ENCODE measurements around the gene SIRT7.

The SIRT7 gene

DNA sequence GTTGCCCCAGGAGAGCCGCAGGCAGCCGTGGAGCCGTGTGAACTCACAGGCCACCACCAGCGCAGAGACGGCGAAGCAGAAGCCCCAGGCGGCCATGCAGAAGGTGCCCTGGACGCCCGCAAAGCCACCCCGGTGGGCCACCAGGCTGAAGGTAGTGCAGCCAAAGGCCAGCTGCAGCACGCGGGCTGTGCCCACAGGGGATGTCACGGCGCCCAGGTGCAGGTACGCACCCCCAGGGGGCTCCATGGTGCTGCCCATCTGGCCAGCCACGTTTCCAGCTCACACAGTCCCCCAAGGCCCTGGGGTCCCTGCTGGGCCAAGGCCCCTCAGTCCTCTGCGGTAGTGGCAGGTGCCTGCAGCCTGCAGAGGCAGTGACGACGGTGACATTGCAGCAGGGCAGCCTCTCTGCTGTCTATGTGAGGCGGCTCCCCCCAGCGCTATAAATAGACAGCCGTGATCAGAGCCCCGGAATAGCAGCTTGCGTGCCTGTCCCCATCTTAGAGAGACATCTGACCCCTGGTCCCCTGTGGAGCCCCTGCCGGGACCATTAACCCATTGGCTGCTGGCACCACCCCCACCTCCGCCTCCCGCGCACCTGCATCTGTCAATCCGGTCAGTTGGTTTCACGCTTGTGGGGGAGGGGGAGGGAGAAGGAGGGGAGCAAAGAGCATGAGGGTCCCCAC, 23.6 kb upstream of the SIRT7 start:
- no peak for DNase-seq (ENCODE audit: extremely low read depth, low read depth)
- TF ChIP-seq, protein P1, sequence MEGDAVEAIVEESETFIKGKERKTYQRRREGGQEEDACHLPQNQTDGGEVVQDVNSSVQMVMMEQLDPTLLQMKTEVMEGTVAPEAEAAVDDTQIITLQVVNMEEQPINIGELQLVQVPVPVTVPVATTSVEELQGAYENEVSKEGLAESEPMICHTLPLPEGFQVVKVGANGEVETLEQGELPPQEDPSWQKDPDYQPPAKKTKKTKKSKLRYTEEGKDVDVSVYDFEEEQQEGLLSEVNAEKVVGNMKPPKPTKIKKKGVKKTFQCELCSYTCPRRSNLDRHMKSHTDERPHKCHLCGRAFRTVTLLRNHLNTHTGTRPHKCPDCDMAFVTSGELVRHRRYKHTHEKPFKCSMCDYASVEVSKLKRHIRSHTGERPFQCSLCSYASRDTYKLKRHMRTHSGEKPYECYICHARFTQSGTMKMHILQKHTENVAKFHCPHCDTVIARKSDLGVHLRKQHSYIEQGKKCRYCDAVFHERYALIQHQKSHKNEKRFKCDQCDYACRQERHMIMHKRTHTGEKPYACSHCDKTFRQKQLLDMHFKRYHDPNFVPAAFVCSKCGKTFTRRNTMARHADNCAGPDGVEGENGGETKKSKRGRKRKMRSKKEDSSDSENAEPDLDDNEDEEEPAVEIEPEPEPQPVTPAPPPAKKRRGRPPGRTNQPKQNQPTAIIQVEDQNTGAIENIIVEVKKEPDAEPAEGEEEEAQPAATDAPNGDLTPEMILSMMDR (IDR thresholded peaks at IDR 0.05; ENCODE audit: low read depth, low read length), result no peak

DNA sequence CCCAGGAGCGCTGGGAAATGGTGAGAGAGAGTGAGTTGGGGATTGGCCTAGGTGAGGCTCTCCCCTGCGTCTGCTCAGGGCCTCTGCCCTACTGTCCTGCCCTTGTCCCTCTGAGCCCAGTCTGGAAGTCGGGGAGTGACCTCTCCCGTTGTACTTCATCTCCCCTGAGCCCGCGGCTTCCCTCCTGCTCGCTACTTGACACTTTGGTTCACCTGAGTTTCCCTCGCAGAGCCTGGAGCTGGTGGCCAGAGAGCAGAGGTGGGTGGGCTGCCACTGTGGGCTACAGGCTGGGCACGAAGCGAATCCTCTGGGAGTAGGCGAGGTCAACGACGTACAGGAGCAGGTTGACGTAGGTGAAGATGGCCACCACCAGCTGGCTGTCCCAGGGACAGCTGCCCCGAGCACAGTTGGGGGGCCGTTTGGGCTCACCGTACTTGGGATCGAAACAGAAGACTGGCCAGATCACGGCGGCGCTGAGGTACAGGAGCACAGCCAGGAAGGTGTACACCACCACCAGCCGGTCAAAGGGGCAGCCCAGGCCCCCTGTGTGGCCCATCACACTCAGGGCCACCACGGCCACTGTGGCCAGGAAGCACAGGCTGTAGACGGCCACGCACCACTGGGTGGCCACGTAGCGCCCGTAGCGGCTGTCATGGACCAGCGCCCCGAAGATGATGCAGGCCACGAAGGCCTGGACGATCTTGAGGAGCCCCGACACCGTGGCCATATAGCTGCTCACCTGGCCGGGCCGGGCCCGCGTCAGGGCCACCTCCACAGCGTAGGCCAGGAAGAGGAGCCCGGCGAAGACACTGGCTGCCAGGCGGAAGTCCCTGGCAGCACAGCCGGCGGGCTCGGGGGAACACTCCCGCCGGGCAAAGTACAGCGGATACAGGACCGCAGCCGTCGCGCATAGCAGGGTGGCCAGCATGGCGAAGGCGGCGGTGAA, 22.8 kb upstream of the SIRT7 start:
- DNase-seq (ENCODE audit: extremely low read depth, low read depth), result no peak
- TF ChIP-seq, protein P1 (IDR thresholded peaks at IDR 0.05; ENCODE audit: low read depth, low read length), result no peak

DNA sequence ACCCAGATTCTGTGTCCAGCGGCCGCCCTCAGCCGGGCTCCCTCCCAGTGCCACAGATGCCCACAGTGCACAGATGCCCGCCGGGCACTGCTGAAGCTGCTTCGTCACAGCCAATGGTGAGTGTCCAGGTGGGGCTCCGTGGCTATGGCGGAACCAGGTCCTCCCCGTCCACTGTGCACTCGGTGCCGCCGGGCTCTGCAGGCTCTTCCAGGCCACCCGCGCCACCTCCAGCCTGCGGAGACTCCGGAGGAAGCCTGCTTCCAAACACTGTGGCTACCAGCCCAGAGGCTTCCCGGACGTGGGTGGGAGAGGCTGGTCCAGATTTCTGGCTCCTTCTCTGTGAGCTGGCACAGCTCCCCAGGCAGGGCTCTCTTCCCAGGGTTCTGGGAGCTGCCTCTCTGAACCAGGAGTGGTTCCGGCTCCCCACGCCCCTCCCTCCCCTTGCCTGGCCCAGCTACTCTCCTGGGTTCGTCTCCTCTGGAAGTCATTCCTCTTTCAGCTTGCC, 22.0 kb upstream of the SIRT7 start:
- DNase-seq (ENCODE audit: extremely low read depth, low read depth), result no peak
- TF ChIP-seq, protein P1 (IDR thresholded peaks at IDR 0.05; ENCODE audit: low read depth, low read length), result no peak

DNA sequence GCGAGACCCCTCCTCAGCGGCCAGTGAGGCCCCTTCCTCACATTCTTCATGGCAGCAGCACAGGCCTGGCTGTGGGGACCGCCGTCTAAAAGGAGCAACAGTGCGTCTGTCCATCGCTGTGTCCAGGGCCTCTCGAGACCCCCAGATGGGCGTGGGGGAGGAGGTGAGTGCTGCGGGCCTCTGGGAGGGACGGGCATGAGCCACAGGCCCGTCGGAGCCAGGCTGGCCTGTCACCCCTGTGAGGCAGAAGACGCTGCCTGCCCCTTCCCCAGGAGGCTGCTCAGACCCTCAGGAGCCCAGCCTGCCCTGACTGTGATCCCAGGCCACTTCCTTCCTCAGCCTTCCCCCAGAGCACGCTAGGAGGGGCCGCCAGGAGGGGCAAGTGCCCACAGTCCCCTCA, 21.2 kb upstream of the SIRT7 start:
- TF ChIP-seq, protein P1 (IDR thresholded peaks at IDR 0.05; ENCODE audit: low read depth, low read length), result no peak

DNA sequence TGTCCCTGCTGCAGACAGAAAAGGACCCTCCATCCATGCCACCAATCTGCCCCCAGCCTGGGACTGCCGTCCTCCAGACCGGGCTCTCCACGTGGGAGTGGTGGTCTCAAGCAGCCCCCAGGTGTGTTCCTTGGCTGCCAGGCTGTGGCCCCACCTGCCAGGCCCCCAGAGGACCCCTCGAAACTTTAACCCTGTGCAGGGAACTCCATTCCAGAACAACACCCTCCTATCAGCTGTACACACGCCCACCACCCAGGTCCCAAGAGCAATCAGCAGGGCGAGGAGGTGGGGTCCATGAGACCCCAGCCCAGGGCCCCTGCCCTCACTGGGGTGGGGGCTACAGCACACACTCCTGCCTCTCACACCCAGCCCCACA, 17.7 kb upstream of the SIRT7 start:
- TF ChIP-seq, protein P1 (IDR thresholded peaks at IDR 0.05; ENCODE audit: low read depth, low read length), result no peak
- DNase-seq (ENCODE audit: extremely low read depth, low read depth), result no peak

More for the DNA sequence above, 21.2 kb upstream of the SIRT7 start:
- DNase-seq (ENCODE audit: extremely low read depth, low read depth), result no peak

DNA sequence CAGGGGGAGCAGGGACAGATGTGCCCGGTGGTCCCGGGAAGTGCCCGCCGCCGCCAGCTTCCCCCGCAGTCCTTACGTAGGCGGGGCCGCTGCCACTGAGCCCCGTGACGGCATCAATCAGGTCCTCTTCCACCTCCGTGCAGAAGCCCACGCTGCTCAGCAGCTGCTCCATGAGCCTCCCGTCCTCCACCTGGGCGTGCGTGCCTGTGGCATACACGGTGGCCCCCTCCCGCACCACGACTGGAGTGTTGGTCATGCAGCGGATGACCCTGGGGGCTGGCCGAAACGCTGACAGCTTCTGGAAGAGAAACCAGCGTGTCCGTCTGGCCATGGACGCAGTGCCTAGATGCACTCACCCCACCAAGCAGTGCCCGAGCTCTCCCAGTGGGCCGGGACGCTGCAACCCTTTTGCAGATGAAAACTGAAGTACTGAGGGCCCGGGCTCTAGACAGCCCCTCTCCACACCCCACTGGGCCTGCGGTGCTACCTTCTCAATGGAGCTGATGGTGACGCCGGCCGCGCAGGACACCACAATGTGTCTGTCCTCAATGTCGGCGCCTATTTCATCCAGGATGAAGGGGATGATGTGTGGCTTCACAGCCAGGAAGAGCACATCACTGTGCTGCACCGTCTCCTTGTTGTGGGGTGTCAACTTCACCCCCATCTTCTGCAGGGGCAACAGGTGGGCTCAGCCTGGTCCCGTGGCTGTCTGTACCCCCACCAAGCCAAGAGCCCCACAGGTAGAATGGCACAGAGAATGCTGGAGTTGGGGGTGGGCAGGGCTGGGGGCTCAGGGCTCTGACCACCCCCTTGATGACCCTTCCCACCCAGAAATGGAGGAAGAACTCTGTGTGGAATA, 17.1 kb upstream of the SIRT7 start:
- TF ChIP-seq, protein P1 (IDR thresholded peaks at IDR 0.05; ENCODE audit: low read depth, low read length), result no peak
- no peak for DNase-seq (ENCODE audit: extremely low read depth, low read depth)

Data from AG09319 (cell line).